ENCODE data around the gene PCDHGA12. TPM values are rescaled to one million over a fixed set of nuclear protein-coding genes. Genes with fewer than 3 reads are reported as not detected.
"Not testable (repeated sequence)": the region's sequence is repeated elsewhere in the genome, so short reads cannot be mapped to it uniquely, and the experiment has no call there.

The PCDHGA12 gene
- total RNA-seq, 1 donor from 2014 or later = 4.8 TPM

DNA sequence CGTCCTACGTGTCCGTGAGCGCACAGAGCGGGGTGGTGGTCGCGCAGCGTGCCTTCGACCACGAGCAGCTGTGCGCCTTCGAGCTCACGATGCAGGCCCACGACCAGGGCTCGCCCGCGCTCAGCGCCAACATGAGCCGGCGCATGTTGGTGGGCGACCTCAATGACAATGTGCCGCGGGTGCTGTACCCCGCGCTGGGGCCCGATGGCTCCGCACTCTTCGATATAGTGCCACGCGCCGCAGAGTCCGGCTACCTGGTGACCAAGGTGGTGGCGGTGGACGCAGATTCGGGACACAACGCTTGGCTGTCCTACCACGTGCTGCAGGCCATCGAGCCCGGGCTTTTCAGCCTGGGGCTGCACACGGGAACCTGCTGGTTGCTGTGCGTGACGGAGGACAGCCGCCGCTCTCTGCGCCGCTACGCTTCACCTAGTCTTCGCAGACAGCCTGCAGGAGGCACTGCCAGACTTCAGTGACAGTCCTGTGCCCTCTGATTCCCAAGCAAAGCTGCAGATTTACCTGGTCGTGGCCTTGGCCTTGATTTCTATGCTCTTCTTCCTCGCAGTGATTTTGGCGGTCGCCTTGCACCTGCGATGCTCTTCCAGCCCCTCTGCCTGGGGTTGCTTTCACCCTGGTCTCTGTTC lies 2.4 kb upstream of the PCDHGA12 start:
- peaks cover 100% of the 10 kb centered on the region for H3K9me3 ChIP-seq (replicated peaks)
- H3K27ac ChIP-seq (replicated peaks) = no peak overlapping the region
- H3K4me1 ChIP-seq = peaks cover 44% of the 10 kb centered on the region
- intact Hi-C loops (cut with micrococcal nuclease) = no loop called here
- H3K4me3 ChIP-seq = no peak overlapping the region
- no peak for TF ChIP-seq CTCF (IDR thresholded peaks at IDR 0.05; ENCODE audit: borderline replicate concordance)
- H3K36me3 ChIP-seq = peaks cover 70% of the 10 kb centered on the region
- H3K27me3 ChIP-seq (ENCODE audit: low read depth) = no peaks in the 10 kb centered on the region
- DNase-seq = no peak

GRCh38 chr5:141431286-141431685 lies 979 bp downstream of the PCDHGA12 start:
- Histone ChIP-seq H3K27ac (replicated peaks) (no peak overlapping the region), H3K27me3 (ENCODE audit: low read depth) (no peaks in the 10 kb centered on the region), H3K9me3 (replicated peaks) (peaks cover 100% of the 10 kb centered on the region), H3K36me3 (peaks cover 50% of the 10 kb centered on the region), H3K4me1 (peaks cover 22% of the 10 kb centered on the region), H3K4me3 (peak overlapping the region; percentile 58)
- no peak for TF ChIP-seq CTCF (IDR thresholded peaks at IDR 0.05; ENCODE audit: borderline replicate concordance)
- DNase-seq = no peak
- intact Hi-C loops (cut with micrococcal nuclease) = loop anchor here (10.0 kb wide), 1 partner anchor 94 kb away; no protein-coding TSS in a partner anchor

- H3K36me3 ChIP-seq = peaks cover 40% of the 10 kb centered on the region
- not testable (repeated sequence) for H3K27ac ChIP-seq (replicated peaks); H3K27me3 ChIP-seq (ENCODE audit: low read depth); DNase-seq
- intact Hi-C loops (cut with micrococcal nuclease) = loop anchor here (10.0 kb wide), 1 partner anchor 92 kb away; no protein-coding TSS in a partner anchor
- peak overlapping the region; percentile 58 for H3K4me3 ChIP-seq
- H3K9me3 ChIP-seq (replicated peaks) = peaks cover 99% of the 10 kb centered on the region
- H3K4me1 ChIP-seq = peaks cover 22% of the 10 kb centered on the region
These were observed 2.0 kb downstream of the PCDHGA12 start for GRCh38 chr5:141432308-141432707.

DNA sequence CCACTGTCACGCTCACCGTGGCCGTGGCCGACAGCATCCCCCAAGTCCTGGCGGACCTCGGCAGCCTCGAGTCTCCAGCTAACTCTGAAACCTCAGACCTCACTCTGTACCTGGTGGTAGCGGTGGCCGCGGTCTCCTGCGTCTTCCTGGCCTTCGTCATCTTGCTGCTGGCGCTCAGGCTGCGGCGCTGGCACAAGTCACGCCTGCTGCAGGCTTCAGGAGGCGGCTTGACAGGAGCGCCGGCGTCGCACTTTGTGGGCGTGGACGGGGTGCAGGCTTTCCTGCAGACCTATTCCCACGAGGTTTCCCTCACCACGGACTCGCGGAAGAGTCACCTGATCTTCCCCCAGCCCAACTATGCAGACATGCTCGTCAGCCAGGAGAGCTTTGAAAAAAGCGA lies 2.4 kb downstream of the PCDHGA12 start:
- Histone ChIP-seq H3K4me1 (peaks cover 22% of the 10 kb centered on the region), H3K36me3 (peaks cover 36% of the 10 kb centered on the region), H3K9me3 (replicated peaks) (peaks cover 99% of the 10 kb centered on the region)
- not testable (repeated sequence) for H3K27me3 ChIP-seq (ENCODE audit: low read depth); H3K27ac ChIP-seq (replicated peaks); DNase-seq; H3K4me3 ChIP-seq
- intact Hi-C loops (cut with micrococcal nuclease) = loop anchor here (10.0 kb wide), 1 partner anchor 92 kb away; no protein-coding TSS in a partner anchor

- no peak for TF ChIP-seq CTCF (IDR thresholded peaks at IDR 0.05; ENCODE audit: borderline replicate concordance)
- peaks cover 23% of the 10 kb centered on the region for H3K36me3 ChIP-seq
- peaks cover 95% of the 10 kb centered on the region for H3K9me3 ChIP-seq (replicated peaks)
- H3K27me3 ChIP-seq (ENCODE audit: low read depth) = no peaks in the 10 kb centered on the region
- peaks cover 22% of the 10 kb centered on the region for H3K4me1 ChIP-seq
- intact Hi-C loops (cut with micrococcal nuclease) = loop anchor here (10.0 kb wide), 1 partner anchor 91 kb away; no protein-coding TSS in a partner anchor
- no peak overlapping the region for H3K27ac ChIP-seq (replicated peaks)
- DNase-seq = no peak
- no peak overlapping the region for H3K4me3 ChIP-seq
These were observed 3.7 kb downstream of the PCDHGA12 start for GRCh38 chr5:141434006-141434405.

- Histone ChIP-seq H3K4me3 (no peak overlapping the region), H3K36me3 (peaks cover 24% of the 10 kb centered on the region), H3K27me3 (ENCODE audit: low read depth) (no peaks in the 10 kb centered on the region), H3K27ac (replicated peaks) (no peak overlapping the region), H3K9me3 (replicated peaks) (peaks cover 95% of the 10 kb centered on the region), H3K4me1 (peaks cover 17% of the 10 kb centered on the region)
- TF ChIP-seq CTCF (IDR thresholded peaks at IDR 0.05; ENCODE audit: borderline replicate concordance) = no peak
- intact Hi-C loops (cut with micrococcal nuclease) = loop anchor here (10.0 kb wide), 1 partner anchor 88 kb away; no protein-coding TSS in a partner anchor
- no peak for DNase-seq
These were observed 6.9 kb downstream of the PCDHGA12 start for GRCh38 chr5:141437221-141437620.
